NCI-H1417 (cell line): ENCODE data around the gene KRT1.

ENCODE experiments used
- DNase-seq, 3 experiments: peaks; one replicate each; lab custom pipeline; 2025; lab: John Stamatoyannopoulos, UW

KRT1 gene

DNA sequence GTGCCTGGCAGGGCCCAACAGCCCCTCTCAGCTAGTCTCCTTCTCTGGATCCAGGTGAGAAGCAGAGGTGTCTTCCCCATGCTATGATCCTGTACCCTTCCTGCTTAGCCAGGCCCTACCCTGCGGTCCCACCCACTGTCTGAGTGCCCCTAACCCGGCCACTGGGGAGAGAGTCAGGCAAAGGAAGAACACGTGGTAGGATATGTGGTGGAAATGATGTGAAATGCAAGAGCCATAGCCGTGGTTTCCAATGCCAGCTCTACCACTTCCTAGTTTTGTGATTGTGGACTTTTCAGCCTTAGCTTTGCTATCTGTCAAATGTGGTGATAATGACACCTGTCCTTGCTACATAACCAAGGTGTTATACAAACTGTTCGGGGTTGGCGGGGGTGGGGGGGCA is 44.0 kb downstream of the KRT1 start:
- DNase-seq = no peak

DNA sequence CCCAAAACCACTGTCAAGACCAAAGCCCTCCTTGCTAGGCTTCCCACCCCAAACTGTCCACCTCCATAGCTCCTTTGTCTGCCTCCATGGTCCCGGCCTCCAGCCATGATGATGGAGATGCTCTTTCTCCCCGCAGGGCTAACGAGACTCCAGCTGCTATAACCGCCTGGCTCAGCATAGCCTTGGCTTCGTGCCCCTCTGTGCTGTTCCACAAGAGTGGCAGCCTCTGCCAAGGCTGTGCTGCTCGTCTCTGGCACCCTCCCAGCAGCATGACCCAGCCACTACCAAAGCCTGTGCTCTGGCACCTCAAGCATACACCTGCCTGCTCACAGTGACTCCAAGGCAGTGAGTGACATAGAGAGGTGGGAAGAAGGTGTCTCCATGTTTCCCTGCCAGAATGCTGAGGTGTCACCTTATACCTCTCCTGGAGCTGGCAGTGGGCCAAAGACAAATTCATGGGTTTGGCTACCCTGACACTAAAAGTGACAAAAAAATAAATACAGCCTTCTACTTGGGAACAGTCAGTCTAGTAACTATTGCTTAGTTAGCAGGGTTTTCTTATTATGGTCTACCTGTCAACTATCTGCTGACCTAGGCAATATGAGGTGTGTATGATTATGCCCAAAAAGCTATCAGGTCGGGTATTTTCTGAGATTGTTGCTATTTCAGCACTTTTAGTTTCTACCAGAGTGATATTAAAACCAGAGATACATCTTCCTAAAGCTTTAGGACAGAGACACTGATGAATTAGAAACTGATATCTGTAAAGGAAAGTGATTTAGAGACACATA is 45.7 kb downstream of the KRT1 start:
- peak in 1 of 3 experiments; percentile 34 for DNase-seq

DNA sequence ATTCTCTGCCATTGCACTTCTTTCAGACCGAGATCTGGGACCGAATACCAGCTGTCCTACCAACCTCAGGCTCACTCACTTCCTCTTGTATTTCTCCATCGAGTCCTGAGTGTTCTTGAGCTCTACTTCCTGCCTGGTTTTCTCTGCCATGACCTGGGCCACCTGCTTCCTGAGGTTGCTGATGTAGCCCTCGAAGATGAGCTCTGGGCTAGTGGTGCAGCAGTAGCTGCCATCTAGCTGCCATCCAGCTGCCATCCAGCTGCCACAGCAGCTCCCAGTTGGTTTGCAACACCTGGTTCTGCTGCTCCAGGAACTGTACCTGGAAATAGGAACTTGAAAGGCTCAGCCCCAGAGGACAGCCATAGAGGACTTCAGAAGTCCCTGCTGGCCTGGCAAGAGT is 46.8 kb downstream of the KRT1 start:
- no peak for DNase-seq

DNA sequence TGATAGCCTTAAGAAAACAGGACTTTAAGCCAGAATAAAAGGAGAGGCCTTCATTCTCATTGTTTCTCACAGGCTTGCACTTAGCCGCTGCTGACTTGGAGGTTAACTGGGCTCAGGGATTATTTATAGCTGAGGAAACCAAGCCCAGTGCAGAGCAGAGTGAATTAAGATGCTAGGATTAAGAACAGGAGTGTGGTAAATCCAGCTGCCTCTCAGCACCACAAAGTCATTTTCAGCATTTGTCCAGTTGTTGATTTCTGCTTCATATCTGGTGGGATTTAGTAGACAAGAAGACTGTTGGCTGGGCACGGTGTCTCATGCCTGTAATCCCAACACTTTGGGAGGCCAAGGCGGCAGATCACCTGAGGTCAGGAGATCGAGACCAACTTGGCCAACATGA is 47.6 kb downstream of the KRT1 start:
- DNase-seq = no peak

DNA sequence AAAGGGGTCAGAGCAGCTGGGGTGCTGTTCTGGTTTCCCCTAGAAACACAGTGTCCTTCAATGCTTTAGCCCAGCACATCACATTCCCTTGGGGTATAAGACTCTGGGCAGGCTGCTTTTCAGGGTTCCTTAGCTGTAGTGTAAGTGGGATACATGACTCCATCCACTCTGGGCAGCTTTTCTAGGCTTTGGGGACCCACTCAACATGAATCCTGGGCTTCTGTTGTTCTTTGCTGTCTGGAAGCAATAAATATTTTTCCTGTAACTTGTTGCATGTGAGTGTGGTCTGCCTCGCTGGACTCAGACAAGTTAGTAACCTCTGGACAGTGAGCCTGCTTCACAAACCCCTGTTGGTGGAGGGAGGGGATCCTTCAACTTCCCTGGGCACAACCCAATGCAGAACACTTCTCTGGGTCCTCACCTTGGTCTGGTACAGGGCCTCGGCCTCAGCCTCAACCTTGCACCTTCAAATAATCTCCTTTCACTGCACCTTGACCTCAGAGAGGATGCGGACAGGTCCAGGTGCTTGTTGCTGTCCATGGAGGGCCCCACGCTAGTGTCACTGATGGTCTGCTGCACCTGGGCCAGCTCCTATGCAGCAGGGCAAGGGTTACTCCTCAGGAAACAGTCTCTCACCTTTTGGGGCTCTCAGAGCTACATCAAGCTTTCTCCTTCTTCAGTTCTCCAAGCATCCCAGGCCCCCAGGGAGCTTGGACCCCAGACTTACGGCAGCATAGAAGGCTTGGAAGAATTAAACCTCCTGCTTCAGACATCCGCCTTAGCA is 48.3 kb downstream of the KRT1 start:
- DNase-seq = no peak

DNA sequence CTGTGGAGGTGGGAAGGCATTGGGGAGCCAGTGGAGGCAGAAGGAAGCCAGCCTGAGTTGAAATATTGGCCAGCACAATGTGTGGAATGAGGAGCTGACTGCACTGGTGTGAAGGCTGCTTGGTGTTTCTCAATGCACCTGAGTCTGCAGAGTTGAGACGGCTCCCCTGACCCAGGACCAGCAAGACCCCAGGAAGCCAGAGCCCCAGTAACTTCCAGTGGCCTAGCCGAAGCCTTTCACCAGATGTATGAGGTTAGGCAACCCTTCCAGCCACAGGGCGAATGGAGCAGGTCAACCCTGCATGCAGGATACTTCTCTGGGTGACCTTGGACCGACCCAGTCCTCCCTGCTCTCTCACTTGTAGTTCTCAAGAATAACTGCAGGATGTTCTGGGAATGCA is 48.9 kb downstream of the KRT1 start:
- DNase-seq = no peak

DNA sequence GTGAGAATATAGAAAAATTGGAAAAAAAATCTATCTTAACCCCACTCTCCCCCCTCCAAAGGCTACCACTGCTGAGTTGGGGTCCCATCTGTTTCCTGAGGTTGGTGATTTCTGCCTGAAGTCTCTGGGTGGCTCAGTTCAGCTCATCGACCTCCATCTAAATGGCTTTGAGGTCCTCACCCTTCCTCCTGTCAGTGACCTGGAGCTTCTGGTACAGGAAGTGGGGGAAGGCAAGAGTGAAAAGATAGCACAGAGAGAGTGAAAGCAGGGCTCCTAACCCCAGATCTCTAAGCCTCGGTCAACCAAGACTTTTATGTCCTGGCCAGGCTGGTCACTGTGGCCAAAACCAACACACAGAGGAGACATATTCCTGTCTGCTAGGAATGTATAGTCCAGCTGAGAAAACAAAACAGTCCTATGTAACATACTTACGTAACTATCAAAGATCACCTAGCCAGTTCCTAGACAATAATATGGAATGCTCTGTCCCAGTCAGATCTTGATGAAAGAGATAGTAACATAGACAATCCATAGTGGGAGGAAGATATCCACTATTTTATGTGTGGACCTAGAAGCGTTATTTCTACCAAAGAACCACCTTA is 49.5 kb downstream of the KRT1 start:
- DNase-seq = no peak

DNA sequence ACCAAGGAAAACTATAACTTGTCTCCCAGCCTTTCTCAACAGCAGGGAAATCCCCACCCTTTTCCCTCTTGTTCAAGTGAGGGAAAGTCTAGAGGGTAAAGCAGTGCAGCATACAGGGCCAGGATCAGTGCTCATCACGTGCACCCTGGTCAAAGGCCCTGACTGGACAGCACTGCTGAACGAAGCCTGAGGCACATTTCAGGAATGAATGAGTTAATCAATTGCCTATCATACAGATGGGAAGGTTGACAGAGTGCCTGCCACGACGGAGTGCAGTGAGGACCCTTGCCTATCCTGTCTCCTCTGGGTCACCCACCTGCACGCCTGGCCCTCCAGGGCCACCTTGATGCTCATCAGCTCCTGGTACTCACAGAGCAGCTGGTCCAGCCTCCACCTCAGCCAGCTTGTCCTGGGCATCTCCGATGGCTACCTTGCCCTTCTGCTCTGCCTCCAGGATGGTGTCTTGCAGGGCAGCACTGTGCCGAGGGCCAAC is 50.2 kb downstream of the KRT1 start:
- DNase-seq = no peak

DNA sequence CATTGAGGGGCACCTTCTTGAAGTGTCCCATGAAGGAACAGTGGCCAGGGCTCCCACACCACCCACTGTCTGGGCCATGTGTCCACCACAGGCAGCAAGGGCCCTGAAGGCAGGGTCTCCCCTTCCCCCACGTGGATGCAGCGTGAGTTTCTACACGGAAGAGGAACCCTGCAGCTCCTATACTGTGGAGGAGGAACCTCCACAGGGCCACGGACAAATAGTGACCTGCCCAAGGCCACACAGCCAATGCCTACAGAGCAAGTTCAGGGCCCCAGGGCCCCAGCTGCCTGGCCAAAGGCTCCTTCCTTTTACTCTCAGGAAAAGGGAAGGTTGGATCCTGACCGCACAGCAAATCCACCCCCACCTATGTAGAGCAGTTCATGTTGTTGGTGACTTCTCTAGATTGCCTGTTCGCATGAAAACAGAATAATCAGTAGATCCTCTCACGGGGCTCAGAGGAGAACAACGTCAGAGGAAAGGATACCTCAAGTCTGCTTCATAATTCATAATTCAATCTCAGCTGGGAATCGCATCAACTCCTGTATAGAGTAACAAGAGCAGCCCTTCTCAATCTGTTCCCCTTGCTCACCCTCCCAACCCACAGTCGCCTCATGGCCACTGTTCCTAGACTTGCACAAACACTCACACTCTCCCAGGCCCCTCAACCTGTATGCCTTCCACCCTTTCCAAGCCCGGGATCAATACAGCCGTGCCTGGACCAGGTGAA is 50.8 kb downstream of the KRT1 start:
- DNase-seq = no peak

DNA sequence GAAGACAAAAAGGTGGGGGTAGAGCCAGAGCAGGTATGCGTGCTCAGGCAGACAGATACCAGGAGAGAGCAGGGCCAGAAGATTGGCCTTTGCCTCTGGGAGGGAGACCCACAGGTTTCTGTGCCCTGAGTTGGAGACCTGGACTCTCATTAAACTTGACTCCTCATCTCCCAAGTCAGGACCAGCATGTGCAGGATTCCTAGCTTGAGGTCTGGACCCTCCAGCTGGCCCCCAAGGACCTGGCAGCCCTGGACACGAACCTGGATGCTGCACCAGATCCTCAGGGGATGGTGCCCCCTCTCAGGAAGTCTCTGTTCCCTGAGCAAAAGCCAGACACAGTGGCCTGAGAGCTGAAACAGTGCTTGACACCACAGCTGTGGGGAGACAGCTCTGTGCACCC is 51.4 kb downstream of the KRT1 start:
- DNase-seq = no peak

DNA sequence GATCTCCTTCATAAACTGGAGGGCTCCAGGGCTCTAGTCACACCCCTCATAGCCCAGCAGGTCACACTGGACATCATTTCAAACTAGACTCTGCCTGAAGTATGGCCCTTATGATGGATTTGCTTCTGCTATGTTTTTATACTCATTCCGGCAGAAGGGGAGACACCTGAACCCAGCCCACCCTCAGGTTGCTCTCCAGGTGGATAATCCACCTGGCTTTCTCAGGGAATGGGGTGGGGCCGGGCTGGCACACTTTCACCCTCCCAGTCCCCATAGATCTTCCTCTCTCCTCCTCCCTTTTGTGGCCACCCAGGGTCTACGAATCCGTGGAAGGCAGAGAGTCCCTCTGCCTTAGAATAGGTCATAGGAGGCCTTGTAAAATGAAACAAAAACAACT is 52.1 kb downstream of the KRT1 start:
- no peak for DNase-seq

DNA sequence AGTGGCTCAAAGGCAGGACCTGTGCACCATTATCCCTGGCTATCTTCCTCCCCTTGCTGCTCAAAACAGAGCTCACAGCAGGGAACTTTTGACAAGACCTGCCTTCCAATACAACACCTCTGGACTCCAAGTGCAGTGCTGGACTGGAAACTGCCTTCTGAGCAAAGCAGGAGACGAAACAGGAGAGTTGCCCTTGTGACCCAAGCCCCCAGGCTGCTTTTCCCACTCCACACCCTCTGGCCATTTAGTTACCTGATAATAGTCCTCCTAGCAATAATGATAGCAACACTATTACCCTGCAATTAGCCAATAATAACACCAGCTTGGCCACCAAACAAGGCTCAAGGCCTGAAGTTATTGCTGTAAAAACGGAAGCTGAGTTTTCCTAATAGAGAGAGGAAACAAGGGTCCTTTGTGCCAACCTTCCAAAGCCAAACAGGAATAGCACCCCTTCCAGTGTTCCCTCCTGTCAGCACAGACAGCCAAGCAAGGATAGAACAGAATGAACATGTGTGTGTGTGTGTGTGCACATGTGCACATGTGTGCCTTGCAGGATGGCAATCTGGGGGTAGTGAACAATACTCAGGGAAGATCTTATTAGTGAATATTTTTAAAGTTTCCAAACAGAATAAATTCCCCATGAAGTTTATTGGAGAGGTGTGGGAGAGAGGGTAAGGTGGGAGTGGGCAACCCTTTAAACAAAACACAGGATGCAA is 52.7 kb downstream of the KRT1 start:
- DNase-seq = peak in 2 of 3 experiments; percentile 29 to 45
